HUES48 (cell line): Measurements from ENCODE around the gene CCNI2.
"Not testable (repeated sequence)": the region's sequence is repeated elsewhere in the genome, so short reads cannot be mapped to it uniquely, and the experiment has no call there.

Experiments used
- H3K27ac ChIP-seq: one replicate; pipeline ENCODE4 v1.7.0; 2013; ENCODE audit warnings: low read depth, low read length, inconsistent platforms
- H3K27me3 ChIP-seq: 2 replicates; pipeline ENCODE4 v1.6.1; 2013; ENCODE audit warnings: mild to moderate bottlenecking, low read length; ENCODE audit not compliant: control insufficient read depth, insufficient read depth
- H3K36me3 ChIP-seq: 2 replicates; pipeline ENCODE4 v1.6.1; 2013; ENCODE audit warnings: low read length; ENCODE audit not compliant: control insufficient read depth, insufficient read depth
- H3K4me1 ChIP-seq: 2 replicates; pipeline ENCODE4 v1.6.1; 2013; ENCODE audit warnings: mild to moderate bottlenecking, low read length; ENCODE audit not compliant: control insufficient read depth, insufficient read depth
- H3K4me3 ChIP-seq: 2 replicates; pipeline ENCODE4 v1.5.1; 2013; ENCODE audit warnings: mild to moderate bottlenecking, low read depth, low read length
- H3K9ac ChIP-seq: 2 replicates; pipeline ENCODE4 v1.6.1; 2013; ENCODE audit warnings: mild to moderate bottlenecking, low read depth, low read length, moderate library complexity
- H3K9me3 ChIP-seq: 2 replicates; pipeline ENCODE4 v1.6.1; 2013; ENCODE audit warnings: low read length; ENCODE audit not compliant: control insufficient read depth, insufficient read depth

Gene CCNI2

DNA sequence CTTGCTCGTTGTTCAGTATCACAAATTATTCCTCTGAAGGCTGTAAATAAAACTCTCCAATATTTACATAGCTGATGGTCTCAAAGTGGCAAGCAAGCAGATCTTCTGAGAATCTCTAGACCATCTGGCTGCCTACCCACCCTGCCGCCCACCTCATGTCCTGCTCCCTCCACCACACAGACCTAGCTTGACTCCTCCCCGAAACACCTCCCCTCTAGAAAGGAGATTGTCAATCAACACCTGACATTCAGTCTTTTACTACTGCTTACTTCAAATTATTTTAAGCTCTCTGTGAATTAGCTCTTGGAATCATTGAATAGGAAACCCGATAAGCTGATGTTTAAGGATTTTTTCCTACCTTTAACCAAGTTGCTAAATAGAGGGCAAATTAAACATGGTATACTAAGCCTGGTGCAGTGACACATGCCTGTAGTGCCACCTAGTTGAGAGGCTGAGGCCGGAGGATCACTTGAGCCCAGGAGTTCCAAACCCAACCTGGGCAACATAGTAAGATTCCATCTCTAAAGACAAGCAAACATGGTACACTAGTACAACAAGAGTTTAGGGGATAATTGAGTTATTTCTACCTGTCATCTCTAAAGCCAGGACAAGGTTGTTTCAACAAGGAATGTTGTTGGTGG lies 54.9 kb downstream of the CCNI2 start:
- H3K4me3 ChIP-seq: no peak overlapping the region
- no peak overlapping the region for H3K27ac ChIP-seq
- peaks cover 3% of the 10 kb centered on the region for H3K4me1 ChIP-seq
- no peaks in the 10 kb centered on the region for H3K27me3 ChIP-seq
- no peaks in the 10 kb centered on the region for H3K9me3 ChIP-seq
- H3K36me3 ChIP-seq: no peaks in the 10 kb centered on the region
- no peak overlapping the region for H3K9ac ChIP-seq

DNA sequence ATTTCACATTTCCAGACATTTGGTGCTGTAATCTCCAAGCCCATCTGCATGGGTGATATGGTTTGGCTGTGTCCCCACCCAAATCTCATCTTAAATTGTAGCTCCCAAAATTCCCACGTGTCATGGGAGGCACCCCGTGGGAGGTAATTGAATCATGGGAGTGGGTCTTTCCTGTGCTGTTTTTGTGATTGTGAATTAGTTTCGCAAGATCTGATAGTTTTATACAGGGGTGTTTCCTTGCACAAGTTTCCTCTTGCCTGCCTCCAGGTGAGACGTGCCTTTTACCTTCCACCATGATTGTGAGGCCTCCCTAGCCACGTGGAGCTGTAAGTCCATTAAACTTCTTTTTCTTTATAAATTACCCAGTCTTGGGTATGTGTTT lies 55.5 kb downstream of the CCNI2 start:
- H3K36me3 ChIP-seq, H3K9ac ChIP-seq, H3K4me3 ChIP-seq: not testable (repeated sequence)

More for the DNA sequence above, 55.5 kb downstream of the CCNI2 start:
- not testable (repeated sequence) for H3K27ac ChIP-seq, H3K4me1 ChIP-seq, H3K27me3 ChIP-seq, H3K9me3 ChIP-seq
